ENCODE data around the gene MORC3.

Gene MORC3

GRCh38 chr21:36320421-36321324, 676 bp downstream of the MORC3 start:
- H3K4me3 ChIP-seq (IDR thresholded peaks at IDR 0.05; ENCODE audit: insufficient read depth, low read depth, low read length): no peak overlapping the region
- peak overlapping the region; percentile 82 for H3K27ac ChIP-seq
- H4K20me1 ChIP-seq (ENCODE audit: insufficient read depth): no peaks in the 10 kb centered on the region
- H3K4me1 ChIP-seq (ENCODE audit: low read depth, poor library complexity, severe bottlenecking): peaks cover 13% of the 10 kb centered on the region
- no peaks in the 10 kb centered on the region for H3K27me3 ChIP-seq (ENCODE audit: insufficient read depth, low read depth)
- H2AFZ ChIP-seq (ENCODE audit: low read depth): peak overlapping the region; percentile 50; the same call in 1 of the 2 replicates
- TF ChIP-seq CTCF (conservative IDR thresholded peaks at IDR 0.05; ENCODE audit: low read depth, low read length): no peak
- H3K79me2 ChIP-seq (ENCODE audit: insufficient read depth, low read depth): peaks cover 50% of the 10 kb centered on the region
- H3K4me2 ChIP-seq: peak overlapping the region; percentile 86
- H3K36me3 ChIP-seq (ENCODE audit: insufficient read depth): no peaks in the 10 kb centered on the region
- H3K9ac ChIP-seq: peak overlapping the region; percentile 82

GRCh38 chr21:36321325-36322082, 1.5 kb downstream of the MORC3 start:
- H3K4me3 ChIP-seq (IDR thresholded peaks at IDR 0.05; ENCODE audit: insufficient read depth, low read depth, low read length): no peak overlapping the region
- peaks cover 13% of the 10 kb centered on the region for H3K4me1 ChIP-seq (ENCODE audit: low read depth, poor library complexity, severe bottlenecking)
- peak overlapping the region; percentile 82; the same call in 1 of the 2 replicates for H3K9ac ChIP-seq
- H4K20me1 ChIP-seq (ENCODE audit: insufficient read depth): no peaks in the 10 kb centered on the region
- peak overlapping the region; percentile 86 for H3K4me2 ChIP-seq
- H2AFZ ChIP-seq (ENCODE audit: low read depth): peak overlapping the region; percentile 50; the same call in 1 of the 2 replicates
- no peaks in the 10 kb centered on the region for H3K27me3 ChIP-seq (ENCODE audit: insufficient read depth, low read depth)
- H3K79me2 ChIP-seq (ENCODE audit: insufficient read depth, low read depth): peaks cover 56% of the 10 kb centered on the region
- TF ChIP-seq CTCF (conservative IDR thresholded peaks at IDR 0.05; ENCODE audit: low read depth, low read length): no peak
- H3K27ac ChIP-seq: peak overlapping the region; percentile 82; the same call in 1 of the 2 replicates
- H3K36me3 ChIP-seq (ENCODE audit: insufficient read depth): no peaks in the 10 kb centered on the region

- no peak overlapping the region for H3K27ac ChIP-seq
- peaks cover 13% of the 10 kb centered on the region for H3K4me1 ChIP-seq (ENCODE audit: low read depth, poor library complexity, severe bottlenecking)
These were observed 2.1 kb downstream of the MORC3 start for GRCh38 chr21:36322083-36322424.

GRCh38 chr21:36323032-36323431, 3.0 kb downstream of the MORC3 start:
- Histone ChIP-seq H3K27ac (no peak overlapping the region), H3K79me2 (ENCODE audit: insufficient read depth, low read depth) (peaks cover 69% of the 10 kb centered on the region), H2AFZ (ENCODE audit: low read depth) (no peak overlapping the region), H3K36me3 (ENCODE audit: insufficient read depth) (no peaks in the 10 kb centered on the region), H3K4me3 (IDR thresholded peaks at IDR 0.05; ENCODE audit: insufficient read depth, low read depth, low read length) (no peak overlapping the region), H4K20me1 (ENCODE audit: insufficient read depth) (no peaks in the 10 kb centered on the region), H3K4me2 (no peak overlapping the region), H3K27me3 (ENCODE audit: insufficient read depth, low read depth) (no peaks in the 10 kb centered on the region), H3K4me1 (ENCODE audit: low read depth, poor library complexity, severe bottlenecking) (peaks cover 13% of the 10 kb centered on the region), H3K9ac (no peak overlapping the region)
- TF ChIP-seq CTCF (conservative IDR thresholded peaks at IDR 0.05; ENCODE audit: low read depth, low read length): no peak

More at GRCh38 chr21:36322083-36322424, 2.1 kb downstream of the MORC3 start:
- TF ChIP-seq CTCF (conservative IDR thresholded peaks at IDR 0.05; ENCODE audit: low read depth, low read length): no peak
- Histone ChIP-seq H3K79me2 (ENCODE audit: insufficient read depth, low read depth) (peaks cover 60% of the 10 kb centered on the region), H3K9ac (no peak overlapping the region), H4K20me1 (ENCODE audit: insufficient read depth) (no peaks in the 10 kb centered on the region), H3K4me2 (peak overlapping the region; percentile 86; the same call in 1 of the 2 replicates), H3K4me3 (IDR thresholded peaks at IDR 0.05; ENCODE audit: insufficient read depth, low read depth, low read length) (no peak overlapping the region), H3K36me3 (ENCODE audit: insufficient read depth) (no peaks in the 10 kb centered on the region), H3K27me3 (ENCODE audit: insufficient read depth, low read depth) (no peaks in the 10 kb centered on the region), H2AFZ (ENCODE audit: low read depth) (no peak overlapping the region)
